Loucy (cell line): Measurements from ENCODE around the gene SUZ12.

Experiments
- CTCF ChIP-seq: fragments of 200-600 bp; sonication (generic); conservative IDR thresholded peaks from 2 replicates; pipeline ENCODE4 v1.5.1; 2014; ENCODE audit warnings: mild to moderate bottlenecking, antibody characterized with exemption, low read length
- EZH2phosphoT487 ChIP-seq: fragments of 200-600 bp; IDR thresholded peaks from 2 replicates; pipeline ENCODE4 v1.6.1; 2018; ENCODE audit warnings: antibody characterized with exemption, mild to moderate bottlenecking, moderate library complexity, borderline replicate concordance

DNA sequence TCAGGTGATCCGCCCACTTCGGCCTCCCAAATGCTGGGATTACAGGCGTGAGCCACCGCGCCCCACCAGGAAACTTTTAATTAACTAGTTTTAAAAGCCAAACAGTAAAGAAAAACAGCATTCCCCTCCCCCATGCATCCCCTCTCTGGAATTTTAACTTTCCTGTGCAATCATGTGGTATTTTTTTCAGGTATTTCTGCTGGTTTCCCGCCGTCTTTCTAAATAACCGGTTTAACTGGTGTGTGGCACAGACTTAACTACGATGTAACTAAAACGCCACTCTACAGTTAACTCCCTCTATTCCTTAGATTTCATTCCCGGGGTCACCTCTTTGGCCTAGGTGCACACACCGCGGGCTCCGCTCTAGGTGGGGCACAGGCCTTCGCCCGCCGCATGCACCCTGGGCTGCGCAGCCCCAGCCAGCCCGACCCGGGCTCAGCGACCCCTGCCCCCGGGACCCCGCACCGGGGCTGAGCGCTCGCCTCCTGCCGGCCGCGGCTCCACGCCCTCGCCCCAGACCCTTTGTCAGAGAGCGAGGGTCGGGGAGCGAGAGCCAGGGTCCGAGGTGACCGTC lies 20.2 kb upstream of the SUZ12 start:
- no peak for TF ChIP-seq CTCF
- no peak for TF ChIP-seq EZH2phosphoT487
